GM21390 (cell line): ENCODE measurements around the gene SLC30A2.

Experiments
- ATAC-seq: cut with Tn5 transposase; IDR thresholded peaks from one replicate; pipeline ENCODE4 v1.9.1; 2021; ENCODE audit not compliant: unreplicated experiment

The SLC30A2 gene

GRCh38 chr1:26070296-26070962, 24.5 kb upstream of the SLC30A2 start:
- no peak for ATAC-seq

GRCh38 chr1:26069941-26070295, 24.0 kb upstream of the SLC30A2 start:
- ATAC-seq = no peak

GRCh38 chr1:26067432-26067911, 21.6 kb upstream of the SLC30A2 start, which contains the start of gene TRIM63:
Gene TRIM63 (minus strand): TSS chr1:26067630. CDS start chr1:26067494, 136 bp downstream.
- no peak for ATAC-seq

GRCh38 chr1:26066857-26067256, 20.9 kb upstream of the SLC30A2 start:
- no peak for ATAC-seq

- no peak for ATAC-seq
Observed at GRCh38 chr1:26066160-26066559, 20.2 kb upstream of the SLC30A2 start.

- no peak for ATAC-seq
Observed at GRCh38 chr1:26064553-26064952, 18.6 kb upstream of the SLC30A2 start.

- no peak for ATAC-seq
Observed at GRCh38 chr1:26060832-26061574, 15.1 kb upstream of the SLC30A2 start.

- ATAC-seq = no peak
Observed at GRCh38 chr1:26059906-26060305, 14.0 kb upstream of the SLC30A2 start.

- ATAC-seq = no peak
Observed at GRCh38 chr1:26058052-26058595, 12.2 kb upstream of the SLC30A2 start.

- no peak for ATAC-seq
Observed at GRCh38 chr1:26057189-26057588, 11.3 kb upstream of the SLC30A2 start.

GRCh38 chr1:26055041-26055440, 9.1 kb upstream of the SLC30A2 start:
- ATAC-seq = no peak

- no peak for ATAC-seq
Observed at GRCh38 chr1:26053718-26054560, 8.0 kb upstream of the SLC30A2 start.

GRCh38 chr1:26050248-26050640, 4.3 kb upstream of the SLC30A2 start:
- ATAC-seq = no peak

GRCh38 chr1:26049531-26050247, 3.8 kb upstream of the SLC30A2 start:
- no peak for ATAC-seq

GRCh38 chr1:26047278-26047874, 1.5 kb upstream of the SLC30A2 start:
- ATAC-seq = no peak

GRCh38 chr1:26046246-26047095, 553 bp upstream of the SLC30A2 start:
- ATAC-seq = no peak

- no peak for ATAC-seq
Observed at GRCh38 chr1:26044971-26045721, 772 bp downstream of the SLC30A2 start.

GRCh38 chr1:26044414-26044813, 1.5 kb downstream of the SLC30A2 start:
- ATAC-seq = no peak

GRCh38 chr1:26043765-26044164, 2.2 kb downstream of the SLC30A2 start:
- no peak for ATAC-seq
